IPS-NIHi11 (cell line): ENCODE results near the gene PMM2.

ENCODE experiments used
- DNase-seq: peaks from one replicate; pipeline ENCODE4 v3.0.0; 2012; ENCODE audit warnings: mixed read lengths, low spot score

The PMM2 gene

DNA sequence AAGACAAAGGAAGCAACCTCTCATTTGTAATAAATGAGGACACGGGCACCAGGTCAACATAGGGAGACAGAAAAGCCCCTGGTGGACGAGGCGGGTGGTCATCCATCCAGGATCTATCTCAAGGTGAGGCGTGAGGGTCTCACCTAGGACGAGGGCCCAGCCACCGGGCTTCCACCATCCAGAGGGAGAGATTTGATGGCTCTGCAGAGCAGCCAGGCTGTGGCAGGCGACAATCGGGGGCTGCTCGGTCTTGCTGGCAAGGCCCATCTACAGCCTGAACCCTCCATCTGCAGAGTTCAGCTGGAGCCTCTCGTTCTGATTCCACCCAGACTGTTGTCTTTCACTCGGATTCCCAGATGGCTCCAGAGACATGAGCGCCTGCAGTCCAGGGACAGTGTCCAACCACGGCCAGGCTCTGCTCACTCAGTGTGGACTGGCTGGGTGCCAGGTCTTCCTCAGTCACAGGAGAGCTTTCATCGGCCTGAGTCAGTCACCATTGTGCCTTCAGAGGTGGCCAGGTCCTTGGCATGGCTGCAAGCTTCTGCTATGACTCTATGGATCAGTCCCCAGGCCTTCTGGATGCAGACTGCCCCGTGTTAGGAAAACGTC is 90.4 kb downstream of the PMM2 start:
- DNase-seq: no peak

DNA sequence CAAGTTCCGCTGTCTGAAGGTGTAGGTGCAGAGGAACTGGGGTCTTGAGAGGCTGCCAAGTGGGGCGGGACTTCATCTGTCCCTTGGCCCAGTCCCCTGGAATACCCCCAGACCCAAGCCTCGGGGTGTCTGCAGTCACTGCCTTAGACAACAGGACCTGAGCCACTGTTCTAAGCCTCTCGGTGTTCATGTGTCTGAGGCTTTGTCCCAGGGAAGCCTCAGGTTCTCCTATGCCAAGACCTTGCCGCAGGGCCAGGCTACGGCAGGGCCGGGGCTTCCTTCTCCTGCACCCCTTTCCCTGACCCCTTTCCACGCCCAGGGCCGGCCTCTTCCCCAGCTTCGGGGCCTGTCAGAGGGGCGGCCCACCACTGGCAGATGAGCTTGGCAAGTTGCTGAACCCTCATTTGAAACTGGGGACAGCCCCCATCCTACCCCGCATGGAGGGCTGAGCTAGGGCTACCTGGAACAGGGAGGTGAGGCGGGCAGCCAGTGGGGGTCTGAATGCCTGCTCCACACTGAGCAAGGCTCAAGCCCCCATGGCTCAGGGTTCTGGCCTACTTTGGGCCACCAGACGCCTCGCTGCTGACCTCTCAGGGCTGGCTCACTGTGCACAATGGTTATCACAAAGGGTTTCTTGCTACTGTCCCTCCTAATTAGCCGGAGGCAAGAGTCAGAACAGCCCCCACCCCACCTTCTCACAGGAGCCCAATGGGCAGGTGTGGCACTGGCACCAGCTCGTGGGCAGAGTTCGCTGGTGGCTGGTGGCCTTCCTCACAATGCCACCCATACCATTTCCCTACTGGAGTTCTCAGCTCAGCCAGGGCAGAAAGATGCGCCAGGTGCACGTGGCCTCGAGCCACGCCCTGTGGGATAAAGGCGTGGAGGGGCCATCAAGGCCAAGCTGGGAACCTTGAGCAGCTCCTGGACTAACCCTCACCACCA is 91.6 kb downstream of the PMM2 start:
- no peak for DNase-seq

DNA sequence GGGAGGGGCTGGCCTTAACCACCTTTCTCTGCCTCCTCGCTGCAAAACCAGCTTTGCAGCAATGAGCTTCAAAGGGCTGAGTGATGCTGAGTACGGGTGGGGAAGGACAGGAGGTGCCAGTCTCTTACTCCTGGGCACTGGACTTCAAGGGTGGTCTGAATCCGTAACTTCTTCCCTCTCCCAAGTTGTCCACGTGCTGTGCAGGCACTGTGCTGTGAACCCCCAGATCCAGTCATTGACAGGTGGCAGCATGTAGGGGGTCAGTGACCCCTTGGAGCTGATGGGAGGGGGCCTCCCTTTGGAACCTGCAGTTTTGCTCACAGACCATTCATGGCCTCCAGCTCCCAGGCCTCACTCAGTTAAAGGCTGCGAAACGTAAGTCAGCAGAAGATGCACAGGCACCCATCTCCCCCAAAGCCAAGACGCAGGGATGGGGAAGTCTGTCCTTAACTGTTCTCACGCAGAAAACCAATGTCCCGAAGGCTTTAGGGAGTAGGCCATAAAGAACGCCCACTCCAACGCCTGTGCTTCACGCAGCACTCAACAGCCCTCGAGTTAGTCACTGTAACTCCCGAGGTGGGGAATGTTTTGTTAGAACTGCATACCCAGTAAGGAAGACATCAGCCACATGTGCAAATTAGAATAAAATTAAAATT is 92.4 kb downstream of the PMM2 start:
- no peak for DNase-seq

DNA sequence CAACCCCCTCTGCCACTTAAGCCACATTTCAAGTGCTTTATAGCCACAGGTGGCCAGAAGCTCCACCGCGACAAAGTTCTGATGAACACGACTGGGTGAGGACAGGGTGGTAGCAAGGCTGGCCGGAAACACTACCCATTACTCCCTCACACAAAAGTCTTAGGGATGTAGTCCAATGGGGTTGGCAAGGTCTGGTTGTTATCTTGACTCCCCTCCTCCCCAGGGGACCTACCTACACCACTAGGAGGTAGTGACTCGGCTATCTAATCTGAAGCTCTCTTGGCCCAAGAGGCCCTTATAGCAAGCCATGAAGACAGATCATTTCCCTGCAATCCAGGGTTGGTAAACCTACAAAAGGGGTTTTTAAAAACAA is 92.9 kb downstream of the PMM2 start:
- DNase-seq: no peak

DNA sequence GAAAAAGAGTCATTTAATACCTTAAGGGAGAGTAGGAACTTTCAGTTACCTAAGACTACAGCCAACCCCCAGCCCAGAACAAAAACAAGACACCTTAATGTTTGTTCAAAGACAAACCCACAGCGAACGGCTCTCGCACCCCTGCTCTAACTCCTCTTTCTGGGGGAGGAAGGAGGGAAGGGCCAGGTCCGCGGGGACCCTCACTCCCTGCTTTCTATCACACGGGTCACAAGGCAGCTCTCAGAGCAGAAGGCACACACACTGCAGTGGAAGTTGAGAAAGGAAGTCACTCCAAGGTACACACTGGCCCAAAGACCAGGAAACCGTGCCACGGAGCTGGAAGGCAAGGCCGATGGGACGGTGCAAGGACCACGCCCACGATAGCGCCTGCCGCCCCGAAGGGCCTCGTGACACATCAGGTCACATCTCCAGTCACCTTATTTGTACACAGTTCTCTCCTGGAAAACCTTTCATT is 94.5 kb downstream of the PMM2 start:
- no peak for DNase-seq

DNA sequence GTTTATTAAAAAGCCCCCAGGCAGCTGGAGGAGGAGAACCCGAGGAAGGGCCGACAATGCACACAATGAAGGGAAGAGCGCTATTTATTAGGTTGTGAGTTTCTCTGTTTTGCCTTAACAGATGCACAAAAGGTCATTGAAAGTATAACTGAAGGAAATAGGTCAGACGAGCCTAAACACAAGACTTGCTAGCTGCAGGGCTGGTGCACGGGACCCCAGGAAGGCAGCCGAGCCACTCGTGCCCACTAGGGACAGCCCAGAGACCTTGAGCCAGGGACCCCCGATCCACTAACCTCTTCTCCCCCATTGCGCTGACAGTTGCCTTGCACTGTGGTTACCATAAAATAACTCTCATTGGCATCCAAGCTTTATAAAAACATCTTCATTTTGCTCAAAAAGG is 95.8 kb downstream of the PMM2 start:
- no peak for DNase-seq

DNA sequence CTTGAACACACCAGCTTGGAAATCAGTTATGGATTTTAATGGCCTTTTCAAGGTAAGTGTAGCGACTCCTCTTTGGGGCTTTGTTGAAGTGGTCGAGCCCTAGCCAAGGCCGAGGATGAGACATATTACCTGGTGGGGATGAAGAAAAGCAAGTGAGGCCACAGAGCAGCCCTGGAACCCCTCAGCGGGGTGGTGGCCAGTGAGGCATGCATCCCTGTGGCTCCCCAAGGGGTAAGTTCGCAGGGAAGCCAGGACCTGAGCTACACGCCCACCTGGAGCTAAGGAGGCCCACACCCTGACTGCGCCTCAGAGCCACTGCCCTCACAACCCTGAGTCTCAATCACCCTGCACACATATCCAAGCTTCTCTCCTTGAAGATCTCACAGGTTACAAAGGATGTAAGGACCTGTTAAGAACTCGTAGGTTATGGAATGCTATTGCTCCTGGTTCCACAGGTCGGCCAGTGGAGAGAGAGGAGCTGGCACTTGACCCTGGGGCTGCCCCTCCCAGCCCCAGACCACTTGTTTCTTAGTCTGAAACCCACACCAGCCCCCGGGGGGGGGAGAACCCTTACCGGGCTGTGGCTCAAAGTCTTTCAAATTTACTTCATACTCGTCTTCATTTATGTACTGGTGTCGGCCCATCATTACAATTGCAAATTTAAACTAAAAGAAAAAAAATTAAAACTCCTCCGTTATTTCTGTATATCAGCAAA is 96.5 kb downstream of the PMM2 start:
- no peak for DNase-seq

DNA sequence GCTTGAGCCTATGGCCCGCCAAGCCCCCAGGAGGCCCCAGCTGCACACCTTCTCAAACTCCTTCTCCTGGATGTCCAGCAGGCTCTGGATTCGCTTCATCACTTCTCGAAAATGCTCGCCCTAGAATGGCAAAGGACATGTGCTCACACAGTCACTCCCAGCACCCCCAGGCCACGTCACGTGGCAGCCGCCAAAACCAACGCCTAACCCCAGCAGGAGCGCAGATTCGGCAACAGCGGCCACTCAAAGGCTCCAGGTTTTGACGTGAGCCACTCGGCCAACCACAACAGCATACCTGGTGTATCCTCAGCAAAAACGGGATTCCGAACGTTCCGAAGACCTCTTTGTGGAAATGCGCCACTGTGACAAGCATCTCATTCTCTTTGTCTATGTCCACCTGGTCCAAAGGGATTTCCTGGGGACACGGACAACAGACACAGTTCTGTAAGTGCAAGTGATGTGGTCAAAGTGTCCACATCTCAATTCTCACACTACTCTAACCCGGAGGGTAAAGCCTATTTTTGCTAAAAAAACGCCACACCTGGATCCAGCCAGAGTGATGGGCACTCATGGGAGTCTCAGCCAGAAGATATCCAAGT is 97.2 kb downstream of the PMM2 start:
- DNase-seq: no peak

DNA sequence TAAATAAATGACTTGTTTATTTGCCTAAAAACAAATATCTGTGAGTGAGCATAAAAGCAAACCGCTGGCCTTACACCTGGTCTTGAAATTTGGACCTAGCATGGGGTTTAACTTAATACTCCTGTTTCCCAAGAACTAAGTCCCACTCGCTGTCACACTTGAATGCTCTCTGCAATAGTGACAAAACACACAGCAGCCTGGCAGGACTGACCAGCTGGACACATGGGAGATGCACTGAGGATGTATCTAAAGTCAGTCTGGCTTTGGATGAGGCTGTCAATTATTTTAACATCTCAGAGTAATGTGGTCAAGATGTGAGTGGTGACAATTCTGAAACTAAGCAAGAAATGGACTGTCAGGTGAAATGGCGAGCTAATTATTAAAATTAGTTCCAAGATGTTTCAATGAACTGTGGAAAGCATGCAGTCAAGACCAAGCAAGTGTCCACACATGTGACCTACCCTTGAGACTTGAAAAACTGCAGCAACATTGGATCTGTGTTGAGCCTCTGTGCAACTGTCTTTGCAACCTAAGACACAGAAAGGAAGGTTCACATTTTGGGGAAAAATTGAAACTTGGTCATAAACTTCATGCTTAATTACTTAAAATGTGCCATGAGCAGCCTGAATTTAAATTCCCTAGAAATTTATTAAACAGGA is 101.2 kb downstream of the PMM2 start:
- no peak for DNase-seq
